Psoas muscle (tissue), 8 donors: Measurements from ENCODE around the gene ADGRD2. TPM values are rescaled to one million over a fixed set of nuclear protein-coding genes. Genes with fewer than 3 reads are reported as not detected.

Source experiments
- ATAC-seq, 4 donors: fragments of 200-7000 bp; cut with Tn5 transposase; one replicate each; pipeline ENCODE4 v1.9.1; 2020; ENCODE audit warnings: moderate library complexity in 3 of 4, mild to moderate bottlenecking in 2 of 4
- DNase-seq, 2 donors: peaks; one replicate each; pipeline ENCODE4 v3.0.0-alpha.2; 2020
- H3K27ac ChIP-seq: fragments of 200-600 bp; one replicate; pipeline ENCODE4 v1.8.0; 2022
- H3K27me3 ChIP-seq, 3 donors: fragments of 200-600 bp in 1 of 3; one replicate each; pipeline versions ENCODE4 v1.6.1 to v1.8.0; 2013 to 2022; ENCODE audit warnings: low read length in 2 of 3, mild to moderate bottlenecking in 2 of 3, moderate library complexity in 1 of 3; ENCODE audit not compliant: insufficient read depth in 3 of 3
- H3K36me3 ChIP-seq, 2 donors: fragments of 200-600 bp in 1 of 2; one replicate each; pipeline versions ENCODE4 v1.6.1 to v1.8.0; 2013 to 2022; ENCODE audit warnings: low read depth in 1 of 2, mild to moderate bottlenecking in 1 of 2, moderate library complexity in 1 of 2; ENCODE audit not compliant: insufficient read depth in 1 of 2
- H3K4me1 ChIP-seq: fragments of 200-600 bp; one replicate; pipeline ENCODE4 v1.8.0; 2022
- H3K4me3 ChIP-seq: fragments of 200-600 bp; one replicate; pipeline ENCODE4 v1.8.0; 2022; ENCODE audit warnings: mild to moderate bottlenecking
- H3K9me3 ChIP-seq: fragments of 200-600 bp; one replicate; pipeline ENCODE4 v1.8.0; 2022
- CTCF ChIP-seq: fragments of 200-600 bp; IDR thresholded peaks from one replicate; pipeline ENCODE4 v1.8.0; 2022; ENCODE audit warnings: antibody characterized with exemption
- WGBS, 3 donors: extraction: QIAGEN DNeasy Blood & Tissue Kit; methylation state at CpG; one replicate each; pipeline versions ENCODE4 v1.1.6 to v1.1.7; 2013; 5-methylcytosine and 5-hydroxymethylcytosine counted together
- intact Hi-C, 2 donors: fragments of 100-400 bp; cut with DNase I; formaldehyde crosslinking; loops; one replicate each; pipeline versions ENCODE4 v1.11.0 to v1.14.2; 2022
- polyA plus RNA-seq, 3 donors: library from polyadenylated mRNA; stranded (reverse); fragments of 200-250 nt; gene quantifications; one replicate each; pipeline ENCODE4 v1.2.3, GENCODE V29; 2013
- total RNA-seq, 4 donors: library from RNA; stranded (reverse); fragmentation: NEBNext Ultra II Directional in 2 of 4; extraction: Animal tissue kit (Norgen Biotek cat#: 25700) in 2 of 4; gene quantifications; one replicate each; pipeline versions ENCODE4 v1.2.1 to v1.2.4, GENCODE V29; 2021 to 2023
- donor health status: healthy with polysubstance abuse.
- donor health status: DM: no; HTN: no; CAD: no; lungs with moderate emphysema.
- donor health status: Bipolar disorder and iron deficiency.
- donor health status: healthy.
- donor health status: DM: yes; HTN: yes; CAD: no.
- donor health status: DM: no; HTN: no; CAD: no.
- donor health status: DM: no; HTN: no; CAD: no.
- donor health status: DM: yes; HTN: yes; CAD: no.

ADGRD2 gene
- total and polyA plus RNA-seq, 7 donors, result not detected

GRCh38 chr9:124443625-124444024 lies 6.6 kb upstream of the ADGRD2 start:
- H3K4me3 ChIP-seq, result no peak overlapping the region
- H3K9me3 ChIP-seq, result no peaks in the 10 kb centered on the region
- WGBS, 3 donors, result 83 to 87% (median 84%) methylated on average over 2 of the region's 2 CpGs
- H3K27me3 ChIP-seq, result peaks cover 0 to 21% (median 6%) of the 10 kb centered on the region in 3 donors
- no peaks in the 10 kb centered on the region for H3K36me3 ChIP-seq
- ATAC-seq (no peak), DNase-seq (no peak)
- TF ChIP-seq CTCF, result no peak
- intact Hi-C loops, result no loop called here
- no peak overlapping the region for H3K27ac ChIP-seq
- H3K4me1 ChIP-seq, result no peaks in the 10 kb centered on the region

- Histone ChIP-seq H3K27me3 (peaks cover 0 to 24% (median 6%) of the 10 kb centered on the region in 3 donors), H3K27ac (no peak overlapping the region), H3K9me3 (no peaks in the 10 kb centered on the region), H3K4me3 (no peak overlapping the region), H3K36me3 (no peaks in the 10 kb centered on the region), H3K4me1 (no peaks in the 10 kb centered on the region)
- intact Hi-C loops, result no loop called here
- WGBS, 3 donors, result 76 to 81% (median 80%) methylated on average over 3 of the region's 3 CpGs
- no peak for TF ChIP-seq CTCF
- no peak for ATAC-seq
- no peak for DNase-seq
Measured at GRCh38 chr9:124444166-124444565, 6.1 kb upstream of the ADGRD2 start.

DNA sequence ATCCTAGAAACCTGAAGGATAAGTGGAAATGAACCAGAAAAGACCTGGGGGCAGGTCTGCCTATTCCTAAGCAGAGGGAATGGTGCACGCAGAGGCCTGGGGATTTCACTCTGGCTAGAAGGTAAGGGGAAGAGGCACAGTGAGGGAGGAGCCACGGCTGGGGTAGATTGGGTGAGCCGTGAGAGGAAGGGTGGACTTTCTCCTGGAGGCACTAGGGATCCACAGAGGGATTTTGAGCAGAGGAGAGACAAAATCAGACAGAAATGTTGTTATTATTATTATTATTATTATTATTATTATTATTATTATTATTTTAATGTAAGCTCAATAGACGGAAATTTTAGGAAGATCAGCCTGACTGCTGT lies 3.0 kb upstream of the ADGRD2 start:
- no peak overlapping the region for H3K27ac ChIP-seq
- intact Hi-C loops, result no loop called here
- peaks cover 0 to 39% (median 15%) of the 10 kb centered on the region in 3 donors for H3K27me3 ChIP-seq
- ATAC-seq (no peak), DNase-seq (no peak)
- no peaks in the 10 kb centered on the region for H3K9me3 ChIP-seq
- H3K4me1 ChIP-seq, result no peaks in the 10 kb centered on the region
- 58 to 69% (median 65%) methylated on average over 4 of the region's 4 CpGs for WGBS, 3 donors
- no peak for TF ChIP-seq CTCF
- no peaks in the 10 kb centered on the region for H3K36me3 ChIP-seq
- no peak overlapping the region for H3K4me3 ChIP-seq

DNA sequence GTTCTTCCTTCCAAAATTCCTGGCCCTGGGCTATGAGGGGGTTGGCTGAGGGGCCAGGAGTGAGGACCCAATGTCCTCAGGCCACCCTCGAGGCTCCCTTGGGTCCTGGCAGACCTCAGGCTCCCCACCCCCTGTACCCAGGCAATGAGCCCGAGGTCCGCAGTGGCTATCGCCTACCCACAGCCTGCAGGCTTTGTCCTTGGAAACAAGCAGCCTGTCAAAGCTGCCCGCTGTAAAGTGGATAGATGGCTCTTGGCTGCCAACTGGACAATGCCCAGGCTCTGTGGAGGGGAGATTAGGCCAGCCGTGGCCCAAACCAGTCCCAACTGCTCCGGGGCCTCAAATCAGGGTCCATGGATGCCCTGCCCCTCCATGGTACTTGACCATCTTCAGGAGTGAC lies 2.2 kb upstream of the ADGRD2 start:
- H3K4me3 ChIP-seq, result no peak overlapping the region
- no peak overlapping the region for H3K27ac ChIP-seq
- no peak for TF ChIP-seq CTCF
- intact Hi-C loops, result no loop called here
- no peaks in the 10 kb centered on the region for H3K4me1 ChIP-seq
- no peak for DNase-seq
- no peaks in the 10 kb centered on the region for H3K9me3 ChIP-seq
- WGBS, 3 donors, result 29 to 47% (median 33%) methylated on average over 7 of the region's 7 CpGs
- H3K36me3 ChIP-seq, result no peaks in the 10 kb centered on the region
- H3K27me3 ChIP-seq, result peaks cover 0 to 44% (median 22%) of the 10 kb centered on the region in 3 donors
- ATAC-seq, result no peak

DNA sequence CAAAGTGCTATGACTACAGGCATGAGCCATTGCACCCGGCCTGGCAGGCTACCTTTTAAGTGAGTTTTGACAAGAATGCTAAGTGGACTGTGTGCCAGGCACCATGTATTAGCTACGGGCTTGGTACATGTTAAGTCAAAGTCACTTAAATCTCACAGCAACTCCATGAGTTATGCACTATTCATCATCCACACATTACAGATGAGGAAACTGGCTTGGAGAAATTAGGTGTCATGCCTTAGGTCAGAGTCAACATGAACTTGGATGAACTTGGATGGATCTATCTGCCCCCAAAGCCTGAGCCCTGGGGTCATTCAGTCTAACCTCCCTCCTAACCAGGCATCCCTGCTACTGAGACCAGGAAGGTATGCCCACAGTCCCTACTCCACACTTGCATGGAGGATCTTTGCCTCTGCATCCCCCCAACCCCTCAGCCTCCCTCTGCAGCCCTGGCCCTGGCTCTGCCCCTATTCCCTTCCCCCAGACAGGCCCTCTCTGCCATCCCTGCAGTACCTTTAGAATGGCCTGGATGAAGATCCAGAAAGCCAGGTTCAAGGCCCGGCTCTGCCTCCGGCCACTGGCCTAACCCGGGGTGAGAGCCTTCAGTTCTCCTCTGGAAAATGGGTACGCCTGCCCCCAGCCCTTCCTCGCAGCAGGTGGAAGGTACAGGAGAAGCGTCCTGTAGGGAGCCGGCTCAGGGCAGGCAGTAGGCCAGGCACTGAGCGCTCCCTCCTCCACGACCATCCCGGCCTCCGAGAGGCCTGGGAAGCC lies 685 bp upstream of the ADGRD2 start:
- Histone ChIP-seq H3K27ac (no peak overlapping the region), H3K4me1 (no peaks in the 10 kb centered on the region), H3K9me3 (no peaks in the 10 kb centered on the region), H3K36me3 (no peaks in the 10 kb centered on the region), H3K4me3 (no peak overlapping the region), H3K27me3 (peaks cover 0 to 58% (median 24%) of the 10 kb centered on the region in 3 donors)
- no peak for ATAC-seq
- WGBS, 3 donors, result 77 to 86% (median 82%) methylated on average over 13 of the region's 13 CpGs
- TF ChIP-seq CTCF, result no peak
- intact Hi-C loops, result no loop called here
- no peak for DNase-seq
